HG03039 (cell line): ENCODE measurements around the gene ATP1B2.
"Not testable (repeated sequence)": the region's sequence is repeated elsewhere in the genome, so short reads cannot be mapped to it uniquely, and the experiment has no call there.

Experiments used
- ATAC-seq: cut with Tn5 transposase; IDR thresholded peaks from one replicate; pipeline ENCODE4 v1.9.1; 2021; ENCODE audit warnings: mild to moderate bottlenecking, moderate library complexity; ENCODE audit not compliant: unreplicated experiment

The ATP1B2 gene, protein sequence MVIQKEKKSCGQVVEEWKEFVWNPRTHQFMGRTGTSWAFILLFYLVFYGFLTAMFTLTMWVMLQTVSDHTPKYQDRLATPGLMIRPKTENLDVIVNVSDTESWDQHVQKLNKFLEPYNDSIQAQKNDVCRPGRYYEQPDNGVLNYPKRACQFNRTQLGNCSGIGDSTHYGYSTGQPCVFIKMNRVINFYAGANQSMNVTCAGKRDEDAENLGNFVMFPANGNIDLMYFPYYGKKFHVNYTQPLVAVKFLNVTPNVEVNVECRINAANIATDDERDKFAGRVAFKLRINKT

GRCh38 chr17:7650509-7651096 lies at the start of gene ATP1B2:
TSS of gene ATP1B2 (plus strand) at chr17:7650926. CDS start at chr17:7651519, 593 bp downstream.
- ATAC-seq: no peak

DNA sequence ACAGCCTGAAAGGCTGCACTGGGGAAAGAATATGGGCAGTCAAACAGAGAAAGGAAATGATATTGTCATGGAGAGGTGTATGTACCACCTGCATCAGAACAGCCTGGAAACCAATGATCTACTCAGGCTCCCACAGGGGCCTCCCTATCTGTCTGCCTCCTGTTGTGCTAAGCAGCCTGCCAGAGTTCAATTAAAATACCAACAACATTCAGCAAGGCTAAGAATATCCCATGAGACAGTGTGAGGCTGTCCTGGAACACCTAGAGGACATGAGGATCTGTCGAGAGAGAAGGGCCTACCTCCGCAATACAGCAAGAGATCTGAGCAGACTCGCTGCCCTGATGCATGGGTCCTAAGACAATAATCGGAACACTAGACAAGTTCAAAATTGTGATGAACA lies 44.4 kb upstream of the ATP1B2 start:
- no peak for ATAC-seq

DNA sequence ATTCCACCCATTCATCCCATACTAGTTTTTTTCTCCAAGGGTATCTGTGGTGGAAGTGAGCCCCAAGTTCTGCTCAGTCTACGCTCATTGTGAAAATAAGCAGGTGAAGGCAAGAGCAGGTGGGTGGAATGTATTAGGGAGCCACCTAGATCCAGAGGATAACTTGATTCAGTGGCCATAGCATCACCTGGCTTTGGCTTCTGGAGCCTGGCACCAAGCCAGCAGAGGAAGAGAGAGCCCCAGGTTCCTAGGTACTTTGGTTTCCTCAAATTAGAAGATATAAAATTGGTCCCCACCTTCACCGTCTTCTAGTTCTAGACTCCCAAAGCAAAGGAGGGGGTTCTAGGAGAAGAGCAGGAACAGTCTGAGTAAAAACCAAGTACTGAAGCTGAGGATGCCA lies 40.1 kb upstream of the ATP1B2 start:
- no peak for ATAC-seq

DNA sequence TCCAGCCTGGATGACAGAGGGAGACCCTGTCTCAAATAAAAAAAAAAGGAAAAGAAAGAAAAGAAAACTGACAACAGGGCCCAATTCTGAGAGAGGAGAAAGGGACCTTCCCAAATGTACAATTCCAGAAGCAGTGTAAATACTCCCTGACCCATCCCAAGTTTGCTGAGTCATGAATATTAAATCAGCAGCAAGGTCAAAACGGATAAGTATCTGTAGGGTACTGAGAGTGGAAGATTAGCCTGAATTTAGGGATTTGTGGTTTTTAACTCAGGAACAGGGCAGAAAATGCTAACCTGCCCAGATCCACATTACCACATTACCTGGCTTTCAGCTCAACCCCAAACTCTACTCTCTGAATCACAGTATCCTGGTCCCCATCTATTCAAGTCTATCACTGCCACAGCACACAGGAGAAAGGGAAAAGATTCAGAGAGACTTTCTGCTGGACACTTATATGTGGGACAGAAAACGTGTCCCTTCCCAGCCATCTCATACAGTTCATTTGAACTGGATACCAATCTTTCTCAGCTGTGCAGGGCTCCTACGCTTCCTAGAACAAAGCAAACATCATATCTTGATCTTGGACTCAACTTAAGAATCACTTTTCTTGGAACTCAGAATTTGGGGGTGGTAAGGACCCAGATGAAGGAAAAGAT lies 39.0 kb upstream of the ATP1B2 start:
- no peak for ATAC-seq

DNA sequence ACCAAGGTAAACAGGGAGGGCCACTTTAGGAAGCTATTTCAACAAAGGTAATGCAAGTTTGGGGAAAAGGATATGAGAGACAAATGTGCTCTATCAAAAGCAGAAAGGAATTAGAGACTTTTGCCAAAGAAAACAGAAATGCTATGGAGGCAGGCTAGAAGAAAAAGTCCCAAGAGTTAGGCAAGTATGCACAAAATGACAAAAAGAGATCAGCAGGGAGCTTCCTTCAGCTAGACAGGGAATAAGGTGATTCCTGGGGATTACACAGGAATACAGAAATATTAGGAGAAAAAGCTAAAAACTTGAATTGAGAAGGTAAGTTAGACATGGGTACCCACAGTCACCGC lies 38.5 kb upstream of the ATP1B2 start:
- no peak for ATAC-seq

DNA sequence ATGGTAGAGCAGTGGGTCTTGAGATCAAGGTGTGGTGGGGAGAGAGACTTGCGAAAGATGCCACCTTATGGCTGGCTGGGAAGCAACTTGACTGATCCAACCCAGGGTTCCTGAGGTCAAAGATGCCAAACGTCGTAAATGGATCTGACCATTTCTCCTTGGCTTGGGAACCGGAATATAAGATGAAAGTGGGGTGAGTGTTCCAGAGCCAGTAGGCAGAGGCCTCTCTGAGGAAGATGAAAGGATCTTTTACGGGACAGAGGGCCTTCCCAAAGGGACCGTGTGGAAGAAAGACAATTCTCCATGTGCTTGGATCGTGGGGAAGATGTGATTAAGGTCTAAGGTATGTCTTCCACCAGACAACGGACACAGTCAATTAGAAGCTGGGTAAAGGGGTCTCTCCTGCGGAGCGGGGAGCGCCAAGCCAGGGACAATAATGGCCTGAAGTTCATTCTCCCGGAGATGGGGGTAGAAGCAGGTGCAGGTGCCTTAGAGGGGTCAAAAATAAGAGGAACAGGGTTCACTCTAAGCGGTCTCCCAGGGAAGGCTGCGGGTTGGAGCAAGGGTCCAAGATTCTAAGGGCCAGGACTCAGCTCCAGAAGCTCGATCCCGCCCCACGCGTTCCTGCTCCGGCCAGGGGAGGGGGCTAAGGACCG lies 36.8 kb upstream of the ATP1B2 start:
- ATAC-seq: no peak

- peak; percentile 85 for ATAC-seq
These were observed 36.1 kb upstream of the ATP1B2 start, which contains the start of gene FXR2 for GRCh38 chr17:7614425-7615264. TSS of gene FXR2 (minus strand) at chr17:7614897. CDS start at chr17:7614532, 365 bp downstream.

DNA sequence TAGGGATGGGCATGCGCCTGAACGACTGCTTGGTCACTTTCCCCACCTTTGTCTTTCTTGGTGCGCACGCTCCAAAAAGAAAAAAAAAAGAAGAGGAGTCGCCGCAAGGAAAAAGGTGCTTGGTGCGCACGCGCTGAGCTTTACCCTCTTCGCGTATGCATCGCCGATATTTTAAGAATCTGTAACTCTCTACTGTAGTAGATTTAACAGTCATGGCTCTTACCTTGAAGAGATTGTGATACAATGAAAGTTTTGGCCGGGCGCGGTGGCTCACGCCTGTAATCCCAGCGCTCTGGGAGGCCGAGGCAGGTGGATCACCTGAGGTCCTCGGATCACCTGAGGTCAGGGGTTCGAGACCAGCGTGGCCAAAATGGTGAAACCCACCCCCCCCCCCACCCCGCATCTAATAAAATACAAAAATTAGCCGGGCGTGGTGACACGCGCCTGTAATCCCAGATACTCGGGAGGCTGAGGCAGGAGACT lies 35.4 kb upstream of the ATP1B2 start:
- no peak for ATAC-seq

- ATAC-seq: no peak
These were observed 32.1 kb upstream of the ATP1B2 start for GRCh38 chr17:7618608-7619007.

- no peak for ATAC-seq
These were observed 29.9 kb upstream of the ATP1B2 start for GRCh38 chr17:7620835-7621234.

GRCh38 chr17:7623661-7624060 lies 27.1 kb upstream of the ATP1B2 start:
- ATAC-seq: no peak

DNA sequence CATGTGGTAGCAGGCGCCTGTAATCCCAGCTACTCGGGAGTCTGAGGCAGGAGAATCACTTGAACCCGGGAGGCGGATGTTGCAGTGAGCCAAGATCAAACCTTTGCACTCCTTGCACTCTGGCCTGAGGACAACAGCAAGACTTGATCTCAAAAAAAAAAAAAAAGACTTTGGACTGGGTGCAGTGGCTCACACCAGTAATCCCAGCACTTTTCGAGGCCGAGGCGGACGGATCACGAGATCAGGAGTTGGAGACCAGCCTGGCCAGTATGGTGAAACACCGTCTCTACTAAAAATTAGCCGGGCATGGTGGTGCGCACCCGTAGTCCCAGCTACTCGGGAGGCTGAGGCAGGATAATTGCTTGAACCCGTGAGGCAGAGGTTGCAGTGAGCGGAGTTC lies 25.0 kb upstream of the ATP1B2 start:
- ATAC-seq: not testable (repeated sequence)

DNA sequence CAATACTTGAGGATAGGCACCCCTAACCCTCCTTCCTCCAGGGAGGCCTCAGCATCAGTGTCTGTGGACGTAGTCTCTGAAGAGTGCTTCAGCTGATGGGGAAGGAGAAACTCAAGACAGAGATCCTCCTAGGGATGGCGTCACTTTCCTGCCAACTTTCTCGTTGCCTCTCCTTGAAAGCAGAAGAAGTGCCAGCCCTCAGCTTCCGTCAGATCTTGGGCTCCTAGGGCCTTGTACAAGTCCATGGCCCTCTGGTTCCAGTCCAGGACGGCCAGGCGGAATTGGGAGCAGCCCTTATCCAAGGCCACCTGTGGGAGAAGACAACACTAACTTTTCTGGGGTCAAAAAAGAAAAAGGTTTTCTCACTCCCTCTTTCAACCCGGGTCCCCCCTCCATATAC lies 24.4 kb upstream of the ATP1B2 start:
- ATAC-seq: no peak

DNA sequence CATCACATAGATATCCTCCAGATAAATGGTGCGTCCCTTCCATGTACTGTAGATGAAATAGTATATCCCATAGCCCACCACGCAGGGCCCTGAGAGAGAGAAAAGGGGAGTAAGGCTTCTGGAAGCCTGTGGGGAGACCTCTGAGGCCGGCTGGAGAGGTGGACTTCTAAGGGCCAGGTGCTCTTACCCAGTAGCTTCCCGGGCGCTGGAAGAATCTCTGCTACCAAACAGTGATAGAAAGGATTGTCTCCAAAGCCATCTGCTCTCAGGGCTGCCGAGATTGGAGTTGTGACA lies 23.8 kb upstream of the ATP1B2 start:
- ATAC-seq: no peak

DNA sequence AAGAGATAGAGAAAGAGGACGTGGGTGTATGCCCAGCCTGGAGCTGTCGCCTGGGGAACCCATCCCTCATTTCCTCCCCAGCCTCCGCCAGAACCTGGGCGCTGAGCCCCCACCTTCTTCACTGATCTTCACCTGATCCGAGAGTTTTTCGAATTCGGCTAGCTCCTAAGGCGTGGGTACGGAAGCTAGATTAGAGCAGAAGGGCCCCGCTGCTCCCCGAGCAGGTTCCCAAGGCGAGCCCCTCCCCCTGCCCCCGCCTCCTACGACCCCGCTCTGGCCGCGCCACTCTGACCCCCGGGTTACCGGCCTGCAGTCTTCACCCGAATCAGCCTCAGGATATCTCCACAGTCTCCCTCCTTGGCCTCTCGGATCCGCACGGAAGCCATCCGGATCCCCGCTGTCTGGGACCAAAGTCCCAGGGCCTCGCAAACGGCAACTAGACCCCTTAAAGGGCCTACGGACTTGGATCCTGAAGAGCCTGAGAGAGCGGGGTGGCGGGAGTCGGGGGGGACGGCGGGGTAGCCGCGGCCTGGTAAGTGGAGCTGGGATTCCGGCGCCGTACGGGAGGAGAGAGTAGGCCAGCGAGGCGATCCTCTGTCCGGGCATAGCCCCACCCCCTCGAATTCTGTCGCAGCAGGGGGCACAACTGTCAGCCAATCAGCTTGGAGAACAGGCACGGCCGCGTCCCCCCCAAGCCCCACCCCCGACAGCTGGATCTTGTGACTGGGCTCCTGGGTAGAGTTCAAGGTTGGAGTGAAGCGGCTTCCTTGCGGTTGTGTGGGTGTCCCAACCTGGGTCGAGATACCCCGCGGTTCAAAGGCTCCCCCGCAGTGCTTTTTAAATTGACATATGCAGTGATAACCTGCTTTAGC lies 23.2 kb upstream of the ATP1B2 start, which contains the start of gene SAT2:
Gene SAT2 (minus strand): TSS at position 572 of the 872 bp plus-strand sequence. CDS start 186 bp downstream, at position 386.
- peak; percentile 62 for ATAC-seq

- no peak for ATAC-seq
These were observed 20.7 kb upstream of the ATP1B2 start, which contains the start of gene SHBG for GRCh38 chr17:7629939-7630571. TSS of gene SHBG (plus strand) at chr17:7630135. CDS start at chr17:7630173, 38 bp downstream.

DNA sequence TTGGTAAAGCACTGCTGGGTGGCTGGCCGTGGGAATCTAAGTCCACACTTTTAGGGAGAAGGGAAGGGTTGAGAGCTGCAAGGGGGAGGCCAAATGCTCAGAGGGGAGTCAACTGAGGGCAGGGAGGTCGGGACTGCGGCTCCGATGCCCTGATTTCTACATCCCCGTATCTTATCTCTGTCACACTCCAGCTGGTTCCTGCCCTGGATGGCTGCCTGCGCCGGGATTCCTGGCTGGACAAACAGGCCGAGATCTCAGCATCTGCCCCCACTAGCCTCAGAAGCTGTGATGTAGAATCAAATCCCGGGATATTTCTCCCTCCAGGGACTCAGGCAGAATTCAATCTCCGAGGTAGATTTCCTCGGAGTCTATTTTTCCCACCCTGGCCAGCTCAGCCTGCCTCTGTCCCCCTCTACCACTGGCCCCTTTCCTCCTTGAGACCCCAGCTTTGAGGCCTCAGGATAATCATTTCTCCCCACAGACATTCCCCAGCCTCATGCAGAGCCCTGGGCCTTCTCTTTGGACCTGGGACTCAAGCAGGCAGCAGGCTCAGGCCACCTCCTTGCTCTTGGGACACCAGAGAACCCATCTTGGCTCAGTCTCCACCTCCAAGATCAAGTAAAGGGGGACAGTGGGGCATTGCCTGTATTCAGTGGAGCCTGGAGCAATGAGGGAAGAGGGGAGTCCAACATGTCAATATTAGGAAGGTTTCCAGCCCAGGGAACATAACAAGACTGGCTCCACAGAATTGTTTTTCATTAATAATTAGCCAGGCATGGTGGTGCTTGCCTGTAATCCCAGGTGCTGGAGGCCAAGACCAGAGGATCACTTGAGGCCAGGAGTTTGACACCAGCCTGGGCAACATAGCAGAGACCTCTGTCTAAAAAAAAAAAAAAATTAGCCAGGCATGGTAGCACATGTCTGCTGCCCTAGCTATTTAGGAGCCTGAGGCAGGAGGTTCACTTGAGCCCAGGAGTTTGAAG lies 19.0 kb upstream of the ATP1B2 start:
- ATAC-seq: no peak

DNA sequence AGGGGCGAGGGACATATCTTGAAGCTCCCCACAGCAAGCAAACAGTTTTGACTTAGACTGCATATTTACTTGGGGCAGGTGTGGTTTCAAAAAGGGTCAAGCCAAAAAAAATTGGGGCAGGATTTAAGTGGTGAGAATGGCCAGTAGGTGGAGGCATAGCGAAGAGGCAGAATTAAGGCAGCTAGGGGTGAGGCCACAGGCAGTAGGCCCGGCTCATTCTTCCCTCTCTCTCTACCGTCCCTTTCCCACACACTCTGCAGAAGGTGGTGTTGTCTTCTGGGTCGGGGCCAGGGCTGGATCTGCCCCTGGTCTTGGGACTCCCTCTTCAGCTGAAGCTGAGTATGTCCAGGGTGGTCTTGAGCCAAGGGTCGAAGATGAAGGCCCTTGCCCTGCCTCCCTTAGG lies 18.2 kb upstream of the ATP1B2 start:
- no peak for ATAC-seq
